ENCODE data around the gene CEP112.
"Not testable (repeated sequence)": the region's sequence is repeated elsewhere in the genome, so short reads cannot be mapped to it uniquely, and the experiment has no call there.

CEP112 gene

DNA sequence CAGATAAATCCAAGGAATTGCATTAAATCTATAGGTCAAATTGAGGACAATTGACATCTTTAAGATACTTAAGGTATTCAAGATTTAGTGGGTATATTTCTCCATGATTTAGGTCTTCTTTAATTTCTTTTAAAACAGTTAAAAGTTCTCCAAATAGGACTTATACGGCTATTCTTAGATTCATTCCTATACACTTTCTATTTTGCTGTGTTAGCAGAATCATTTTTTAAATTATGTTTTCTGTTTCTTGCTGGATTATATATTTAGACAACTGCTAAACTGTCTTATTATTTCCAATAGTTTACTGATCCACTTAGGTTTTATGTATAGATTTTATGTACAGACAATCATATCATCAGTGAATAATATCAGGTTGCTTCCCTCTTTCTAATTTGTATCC, 404.4 kb downstream of the CEP112 start:
- Histone ChIP-seq H3K9me3 (ENCODE audit: control insufficient read depth, low read depth, low read length) (no peaks in the 10 kb centered on the region), H3K9ac (ENCODE audit: low read length) (no peak overlapping the region), H3K4me1 (ENCODE audit: control insufficient read depth, low read depth, low read length) (peaks cover 15% of the 10 kb centered on the region), H3K4me3 (ENCODE audit: low read length) (no peak overlapping the region), H3K27ac (ENCODE audit: low read length) (no peak overlapping the region), H3K36me3 (ENCODE audit: control insufficient read depth, low read depth, low read length) (no peaks in the 10 kb centered on the region), H3K27me3 (ENCODE audit: control insufficient read depth, insufficient read depth, low read length) (no peaks in the 10 kb centered on the region)

DNA sequence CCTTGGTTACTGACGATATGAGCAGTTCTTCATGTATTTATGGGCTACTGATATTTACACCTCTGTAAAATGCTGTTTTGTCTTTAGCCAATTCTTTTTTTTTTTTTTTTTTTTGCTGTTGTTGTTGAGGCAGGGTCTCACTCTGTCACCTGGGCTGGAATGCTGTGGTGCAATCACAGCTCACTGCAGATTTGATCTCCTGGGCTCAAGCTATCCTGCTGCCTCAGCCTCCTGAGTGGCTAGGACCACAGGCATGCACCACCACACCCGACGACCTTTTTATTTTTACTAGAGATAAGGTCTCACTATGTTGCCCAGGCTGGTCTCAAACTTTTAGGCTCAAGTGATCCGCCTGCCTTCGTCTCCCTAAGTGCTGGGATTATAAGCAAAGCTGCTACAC, 405.5 kb downstream of the CEP112 start:
- H3K9ac ChIP-seq (ENCODE audit: low read length) = no peak overlapping the region
- H3K9me3 ChIP-seq (ENCODE audit: control insufficient read depth, low read depth, low read length) = no peaks in the 10 kb centered on the region
- no peak overlapping the region for H3K4me3 ChIP-seq (ENCODE audit: low read length)
- H3K27me3 ChIP-seq (ENCODE audit: control insufficient read depth, insufficient read depth, low read length) = no peaks in the 10 kb centered on the region
- H3K4me1 ChIP-seq (ENCODE audit: control insufficient read depth, low read depth, low read length) = peaks cover 12% of the 10 kb centered on the region
- no peaks in the 10 kb centered on the region for H3K36me3 ChIP-seq (ENCODE audit: control insufficient read depth, low read depth, low read length)
- no peak overlapping the region for H3K27ac ChIP-seq (ENCODE audit: low read length)

DNA sequence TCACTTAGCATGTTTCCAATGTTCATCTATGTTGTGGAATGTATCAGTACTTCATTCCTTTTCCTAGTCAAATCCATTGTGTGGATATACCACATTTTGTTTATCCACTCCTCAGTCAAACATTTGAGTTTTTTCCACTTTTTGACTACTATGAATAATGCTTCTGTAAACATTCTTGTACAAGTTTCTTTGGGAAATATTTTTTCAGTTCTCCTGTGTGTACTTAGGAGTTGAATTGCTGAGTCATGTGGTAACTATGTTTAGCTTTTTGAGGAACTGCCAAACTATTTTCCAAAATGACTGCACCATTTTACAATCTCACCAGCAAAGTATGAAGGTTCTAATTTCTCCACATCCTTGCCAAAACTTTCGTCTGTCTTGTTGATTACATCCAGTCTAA, 406.8 kb downstream of the CEP112 start:
- no peaks in the 10 kb centered on the region for H3K9me3 ChIP-seq (ENCODE audit: control insufficient read depth, low read depth, low read length)
- H3K36me3 ChIP-seq (ENCODE audit: control insufficient read depth, low read depth, low read length) = no peaks in the 10 kb centered on the region
- no peak overlapping the region for H3K27ac ChIP-seq (ENCODE audit: low read length)
- H3K27me3 ChIP-seq (ENCODE audit: control insufficient read depth, insufficient read depth, low read length) = no peaks in the 10 kb centered on the region
- H3K9ac ChIP-seq (ENCODE audit: low read length) = no peak overlapping the region
- no peak overlapping the region for H3K4me3 ChIP-seq (ENCODE audit: low read length)
- peaks cover 3% of the 10 kb centered on the region for H3K4me1 ChIP-seq (ENCODE audit: control insufficient read depth, low read depth, low read length)

DNA sequence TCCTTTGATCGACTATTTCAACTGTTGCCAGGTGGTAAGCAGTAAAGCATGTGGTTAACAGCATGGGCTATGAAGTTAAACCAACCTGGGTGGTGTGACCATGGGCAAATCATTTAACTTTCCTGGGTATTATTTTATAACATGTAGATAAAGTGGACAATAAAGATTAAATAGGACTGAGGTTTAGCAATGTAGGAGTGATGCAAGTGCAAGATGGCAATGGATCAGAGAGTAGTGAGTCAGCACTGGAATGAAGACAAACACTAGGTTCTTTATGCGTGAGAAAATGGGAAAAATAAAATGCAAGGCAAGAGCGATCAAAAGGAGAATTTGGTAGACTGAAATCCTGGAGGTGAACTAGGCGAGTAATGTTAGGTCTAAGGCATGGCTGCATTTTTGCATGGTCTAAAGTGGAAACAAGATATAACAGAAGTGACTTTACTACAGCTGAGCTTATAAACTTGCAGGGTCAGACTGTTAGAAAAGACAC, 408.0 kb downstream of the CEP112 start:
- Histone ChIP-seq H3K4me3 (ENCODE audit: low read length) (no peak overlapping the region), H3K27me3 (ENCODE audit: control insufficient read depth, insufficient read depth, low read length) (no peaks in the 10 kb centered on the region), H3K4me1 (ENCODE audit: control insufficient read depth, low read depth, low read length) (no peaks in the 10 kb centered on the region), H3K9me3 (ENCODE audit: control insufficient read depth, low read depth, low read length) (no peaks in the 10 kb centered on the region), H3K9ac (ENCODE audit: low read length) (no peak overlapping the region), H3K27ac (ENCODE audit: low read length) (no peak overlapping the region), H3K36me3 (ENCODE audit: control insufficient read depth, low read depth, low read length) (no peaks in the 10 kb centered on the region)

- H3K27me3 ChIP-seq (ENCODE audit: control insufficient read depth, insufficient read depth, low read length); H3K9ac ChIP-seq (ENCODE audit: low read length); H3K9me3 ChIP-seq (ENCODE audit: control insufficient read depth, low read depth, low read length); H3K4me3 ChIP-seq (ENCODE audit: low read length); H3K4me1 ChIP-seq (ENCODE audit: control insufficient read depth, low read depth, low read length); H3K36me3 ChIP-seq (ENCODE audit: control insufficient read depth, low read depth, low read length); H3K27ac ChIP-seq (ENCODE audit: low read length): not testable (repeated sequence)
Observed at GRCh38 chr17:65782104-65782706, 409.7 kb downstream of the CEP112 start.

- Histone ChIP-seq H3K27me3 (ENCODE audit: control insufficient read depth, insufficient read depth, low read length) (no peaks in the 10 kb centered on the region), H3K4me1 (ENCODE audit: control insufficient read depth, low read depth, low read length) (no peaks in the 10 kb centered on the region), H3K36me3 (ENCODE audit: control insufficient read depth, low read depth, low read length) (no peaks in the 10 kb centered on the region), H3K27ac (ENCODE audit: low read length) (no peak overlapping the region), H3K4me3 (ENCODE audit: low read length) (no peak overlapping the region), H3K9me3 (ENCODE audit: control insufficient read depth, low read depth, low read length) (no peaks in the 10 kb centered on the region), H3K9ac (ENCODE audit: low read length) (no peak overlapping the region)
Observed at GRCh38 chr17:65780111-65780510, 411.8 kb downstream of the CEP112 start.

- H3K9ac ChIP-seq (ENCODE audit: low read length) = no peak overlapping the region
- no peaks in the 10 kb centered on the region for H3K36me3 ChIP-seq (ENCODE audit: control insufficient read depth, low read depth, low read length)
- no peaks in the 10 kb centered on the region for H3K27me3 ChIP-seq (ENCODE audit: control insufficient read depth, insufficient read depth, low read length)
- H3K27ac ChIP-seq (ENCODE audit: low read length) = no peak overlapping the region
- no peaks in the 10 kb centered on the region for H3K4me1 ChIP-seq (ENCODE audit: control insufficient read depth, low read depth, low read length)
- H3K9me3 ChIP-seq (ENCODE audit: control insufficient read depth, low read depth, low read length) = no peaks in the 10 kb centered on the region
- no peak overlapping the region for H3K4me3 ChIP-seq (ENCODE audit: low read length)
Observed at GRCh38 chr17:65776890-65777289, 415.0 kb downstream of the CEP112 start.

- H3K9me3 ChIP-seq (ENCODE audit: control insufficient read depth, low read depth, low read length) = no peaks in the 10 kb centered on the region
- no peaks in the 10 kb centered on the region for H3K27me3 ChIP-seq (ENCODE audit: control insufficient read depth, insufficient read depth, low read length)
- no peaks in the 10 kb centered on the region for H3K4me1 ChIP-seq (ENCODE audit: control insufficient read depth, low read depth, low read length)
- H3K4me3 ChIP-seq (ENCODE audit: low read length) = no peak overlapping the region
- H3K36me3 ChIP-seq (ENCODE audit: control insufficient read depth, low read depth, low read length) = no peaks in the 10 kb centered on the region
- no peak overlapping the region for H3K9ac ChIP-seq (ENCODE audit: low read length)
- no peak overlapping the region for H3K27ac ChIP-seq (ENCODE audit: low read length)
Observed at GRCh38 chr17:65774787-65775186, 417.1 kb downstream of the CEP112 start.

GRCh38 chr17:65772989-65773388, 418.9 kb downstream of the CEP112 start:
- H3K9ac ChIP-seq (ENCODE audit: low read length) = no peak overlapping the region
- H3K4me3 ChIP-seq (ENCODE audit: low read length) = no peak overlapping the region
- H3K27ac ChIP-seq (ENCODE audit: low read length) = no peak overlapping the region
- H3K36me3 ChIP-seq (ENCODE audit: control insufficient read depth, low read depth, low read length) = no peaks in the 10 kb centered on the region
- H3K27me3 ChIP-seq (ENCODE audit: control insufficient read depth, insufficient read depth, low read length) = no peaks in the 10 kb centered on the region
- H3K9me3 ChIP-seq (ENCODE audit: control insufficient read depth, low read depth, low read length) = no peaks in the 10 kb centered on the region
- H3K4me1 ChIP-seq (ENCODE audit: control insufficient read depth, low read depth, low read length) = no peaks in the 10 kb centered on the region

DNA sequence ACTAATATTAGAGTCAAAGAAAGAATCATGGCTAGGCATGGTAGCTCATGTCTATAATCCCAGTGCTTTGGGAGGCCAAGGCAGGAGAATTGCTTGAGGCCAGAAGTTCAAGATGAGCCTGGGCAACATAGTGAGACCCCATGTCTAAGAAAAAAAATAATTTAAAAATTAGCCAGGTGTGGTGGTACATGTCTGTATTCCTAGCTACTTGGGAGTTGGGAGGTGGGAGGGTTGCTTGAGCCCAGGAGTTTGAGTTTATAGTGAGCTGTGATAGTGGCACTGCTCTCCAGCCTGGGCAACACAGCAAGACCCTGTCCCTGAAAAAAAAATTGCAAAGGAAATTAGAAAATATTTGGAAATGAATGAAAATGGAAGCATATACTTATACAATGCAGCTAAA, 420.2 kb downstream of the CEP112 start:
- H3K27ac ChIP-seq (ENCODE audit: low read length) = no peak overlapping the region
- H3K4me3 ChIP-seq (ENCODE audit: low read length) = no peak overlapping the region
- no peaks in the 10 kb centered on the region for H3K4me1 ChIP-seq (ENCODE audit: control insufficient read depth, low read depth, low read length)
- H3K36me3 ChIP-seq (ENCODE audit: control insufficient read depth, low read depth, low read length) = no peaks in the 10 kb centered on the region
- no peaks in the 10 kb centered on the region for H3K9me3 ChIP-seq (ENCODE audit: control insufficient read depth, low read depth, low read length)
- no peaks in the 10 kb centered on the region for H3K27me3 ChIP-seq (ENCODE audit: control insufficient read depth, insufficient read depth, low read length)
- H3K9ac ChIP-seq (ENCODE audit: low read length) = no peak overlapping the region

DNA sequence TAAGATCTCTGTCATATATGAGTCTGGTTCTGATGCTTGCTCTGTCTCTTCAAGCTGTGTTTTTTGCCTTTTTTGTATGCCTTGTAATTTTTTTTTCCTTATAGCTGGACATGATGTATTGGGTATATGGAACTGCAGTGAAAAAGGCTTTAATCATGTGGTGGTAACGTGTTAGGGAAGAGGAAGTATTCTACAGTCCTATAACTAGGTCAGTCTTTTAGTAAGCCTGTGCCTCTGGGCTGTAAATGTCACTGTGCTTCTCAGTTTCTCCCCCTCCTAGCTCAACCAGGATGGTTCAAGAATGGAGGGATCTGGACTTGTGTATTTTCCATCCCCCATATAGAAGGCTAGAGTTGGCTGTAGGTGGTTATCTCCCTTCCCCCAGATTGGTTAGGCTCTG, 428.1 kb downstream of the CEP112 start:
- Histone ChIP-seq H3K4me3 (ENCODE audit: low read length) (no peak overlapping the region), H3K4me1 (ENCODE audit: control insufficient read depth, low read depth, low read length) (no peaks in the 10 kb centered on the region), H3K27me3 (ENCODE audit: control insufficient read depth, insufficient read depth, low read length) (no peaks in the 10 kb centered on the region), H3K9ac (ENCODE audit: low read length) (no peak overlapping the region), H3K27ac (ENCODE audit: low read length) (no peak overlapping the region), H3K36me3 (ENCODE audit: control insufficient read depth, low read depth, low read length) (no peaks in the 10 kb centered on the region), H3K9me3 (ENCODE audit: control insufficient read depth, low read depth, low read length) (no peaks in the 10 kb centered on the region)

GRCh38 chr17:65762973-65763372, 429.0 kb downstream of the CEP112 start:
- no peaks in the 10 kb centered on the region for H3K27me3 ChIP-seq (ENCODE audit: control insufficient read depth, insufficient read depth, low read length)
- H3K9ac ChIP-seq (ENCODE audit: low read length) = no peak overlapping the region
- no peak overlapping the region for H3K27ac ChIP-seq (ENCODE audit: low read length)
- H3K4me1 ChIP-seq (ENCODE audit: control insufficient read depth, low read depth, low read length) = no peaks in the 10 kb centered on the region
- H3K9me3 ChIP-seq (ENCODE audit: control insufficient read depth, low read depth, low read length) = no peaks in the 10 kb centered on the region
- H3K4me3 ChIP-seq (ENCODE audit: low read length) = no peak overlapping the region
- no peaks in the 10 kb centered on the region for H3K36me3 ChIP-seq (ENCODE audit: control insufficient read depth, low read depth, low read length)

Measured in iPS-18a (cell line).